Epithelial cell of esophagus (primary cell): ENCODE results near the gene OLFML1.
A peak's percentile ranks its signal among the peaks of the same experiment; 100 is the strongest.

ENCODE experiments used
- DNase-seq: peaks from one replicate; pipeline ENCODE4 v3.0.0; 2010; ENCODE audit warnings: low read depth
- H3K4me3 ChIP-seq: 2 replicates; pipeline ENCODE4 v1.5.1; 2011; ENCODE audit warnings: mild to moderate bottlenecking, low read length, control low read depth
- TF ChIP-seq, protein P1 (sequence below): IDR thresholded peaks from 2 replicates; pipeline ENCODE4 v1.5.1; 2011; ENCODE audit warnings: low read depth, mild to moderate bottlenecking, low read length, control low read depth, inconsistent platforms; ENCODE audit not compliant: insufficient read depth; ENCODE audit errors: missing control alignments

The OLFML1 gene

DNA sequence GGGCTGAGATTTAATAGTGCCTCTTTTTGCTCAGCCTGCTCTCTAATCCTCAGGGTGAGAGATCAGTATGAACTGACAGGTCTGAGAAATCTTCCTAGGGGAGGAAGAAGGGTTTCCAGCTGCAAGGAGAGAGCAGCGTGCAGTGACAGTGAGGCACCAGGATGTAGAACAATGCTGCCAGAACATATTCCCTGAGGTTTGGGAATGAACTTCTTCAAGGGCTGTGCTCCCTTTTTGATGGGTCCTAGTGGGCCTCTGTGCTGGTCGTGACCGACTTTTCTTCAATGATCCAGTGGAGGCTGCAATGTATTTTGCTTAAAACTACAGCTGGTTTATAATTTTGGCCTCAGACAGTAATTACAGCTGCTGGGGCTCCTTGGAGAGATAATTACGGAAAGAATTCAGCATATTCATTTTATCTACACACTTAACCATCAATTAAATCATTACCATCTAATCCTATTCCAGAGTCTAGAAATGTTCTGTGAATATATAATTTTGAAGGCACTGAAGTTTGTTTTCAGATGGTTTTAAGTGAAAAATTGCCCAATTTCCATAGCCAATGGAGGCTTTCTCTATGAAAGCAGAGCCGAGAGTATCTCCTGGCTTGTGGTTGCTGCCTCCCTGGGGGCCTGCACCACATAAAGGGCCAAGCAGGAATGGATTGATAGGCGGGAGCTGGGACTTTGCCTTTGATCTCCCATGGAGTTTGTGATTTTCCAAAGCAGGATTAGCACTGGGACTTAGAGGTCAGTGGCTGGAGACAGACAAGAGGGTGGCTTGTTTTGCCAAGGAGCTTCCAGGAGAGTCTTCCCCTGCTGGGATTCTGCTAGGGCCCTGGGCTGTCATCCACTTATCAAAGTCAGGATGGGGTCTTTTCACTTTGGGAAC is 41.0 kb upstream of the OLFML1 start:
- H3K4me3 ChIP-seq: no peak overlapping the region
- TF ChIP-seq, protein P1, sequence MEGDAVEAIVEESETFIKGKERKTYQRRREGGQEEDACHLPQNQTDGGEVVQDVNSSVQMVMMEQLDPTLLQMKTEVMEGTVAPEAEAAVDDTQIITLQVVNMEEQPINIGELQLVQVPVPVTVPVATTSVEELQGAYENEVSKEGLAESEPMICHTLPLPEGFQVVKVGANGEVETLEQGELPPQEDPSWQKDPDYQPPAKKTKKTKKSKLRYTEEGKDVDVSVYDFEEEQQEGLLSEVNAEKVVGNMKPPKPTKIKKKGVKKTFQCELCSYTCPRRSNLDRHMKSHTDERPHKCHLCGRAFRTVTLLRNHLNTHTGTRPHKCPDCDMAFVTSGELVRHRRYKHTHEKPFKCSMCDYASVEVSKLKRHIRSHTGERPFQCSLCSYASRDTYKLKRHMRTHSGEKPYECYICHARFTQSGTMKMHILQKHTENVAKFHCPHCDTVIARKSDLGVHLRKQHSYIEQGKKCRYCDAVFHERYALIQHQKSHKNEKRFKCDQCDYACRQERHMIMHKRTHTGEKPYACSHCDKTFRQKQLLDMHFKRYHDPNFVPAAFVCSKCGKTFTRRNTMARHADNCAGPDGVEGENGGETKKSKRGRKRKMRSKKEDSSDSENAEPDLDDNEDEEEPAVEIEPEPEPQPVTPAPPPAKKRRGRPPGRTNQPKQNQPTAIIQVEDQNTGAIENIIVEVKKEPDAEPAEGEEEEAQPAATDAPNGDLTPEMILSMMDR: no peak
- DNase-seq: no peak

DNA sequence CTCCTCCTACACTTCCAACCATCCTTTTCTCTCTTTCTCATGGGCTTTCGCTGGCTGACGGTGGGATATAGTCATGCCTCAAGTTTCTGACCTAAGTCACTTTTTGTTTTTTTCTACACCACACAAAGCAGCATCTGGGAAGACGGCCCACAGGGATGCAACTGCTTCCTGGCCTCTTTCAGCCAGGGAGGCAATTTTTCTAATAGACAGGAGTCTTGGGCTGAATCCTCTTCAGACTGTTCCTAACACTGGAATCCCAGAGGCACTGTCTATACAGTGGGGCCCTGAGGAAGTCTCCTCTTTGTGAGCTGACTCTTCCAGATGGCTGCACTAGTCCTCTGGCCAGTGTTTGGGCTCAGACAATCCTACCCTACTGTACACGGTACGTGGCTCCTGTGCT is 39.7 kb upstream of the OLFML1 start:
- DNase-seq: no peak
- H3K4me3 ChIP-seq: no peak overlapping the region
- TF ChIP-seq, protein P1: no peak

DNA sequence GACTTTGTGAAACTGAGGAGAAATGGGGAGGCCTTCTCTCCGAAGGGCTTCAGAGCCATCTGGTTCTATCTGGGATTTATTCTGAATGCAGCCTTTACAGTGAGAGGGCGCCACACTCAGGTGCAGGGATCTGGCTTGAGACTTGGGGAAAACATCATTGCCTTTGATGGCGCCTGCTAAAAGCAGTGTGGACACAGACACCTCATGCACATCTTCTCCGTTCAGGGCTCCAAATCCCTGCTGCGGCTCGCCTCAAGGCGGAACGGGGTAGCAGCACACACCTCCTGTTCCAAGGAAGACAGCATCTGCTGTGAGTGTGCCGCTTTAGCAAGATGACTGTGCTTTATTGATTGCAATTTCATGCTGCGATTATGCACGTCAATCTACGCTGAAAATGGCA is 37.1 kb upstream of the OLFML1 start:
- no peak for DNase-seq
- no peak overlapping the region for H3K4me3 ChIP-seq
- TF ChIP-seq, protein P1: no peak

DNA sequence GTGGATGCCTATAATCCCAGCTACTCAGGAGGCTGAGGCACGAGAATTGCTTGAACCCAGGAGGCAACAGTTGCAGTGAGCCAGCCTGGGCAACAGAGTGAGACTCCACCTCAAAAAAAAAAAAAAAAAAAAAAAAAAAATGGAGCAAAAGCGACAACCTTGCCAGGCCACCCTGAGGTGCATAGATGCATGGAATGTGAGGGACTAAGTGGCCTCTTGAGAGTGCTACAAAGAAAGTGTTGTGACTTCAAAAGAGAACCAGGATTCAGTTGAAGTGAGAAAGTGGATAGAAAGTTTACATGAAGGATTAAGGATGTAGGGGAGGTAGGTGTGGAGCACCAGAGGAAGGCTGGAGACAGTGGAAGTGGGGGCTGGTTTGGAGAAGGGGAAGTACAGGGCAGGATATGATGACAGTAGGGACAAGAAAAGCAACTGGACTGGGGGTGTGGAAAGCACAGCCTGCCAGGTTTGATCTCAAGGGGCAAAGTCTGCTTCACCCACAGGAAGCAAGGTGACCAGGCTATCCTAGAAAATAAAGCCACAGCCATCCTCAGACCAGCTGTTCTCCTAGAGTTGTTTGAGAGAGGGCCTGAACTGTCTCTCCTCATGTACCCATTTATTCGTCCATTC is 36.0 kb upstream of the OLFML1 start:
- H3K4me3 ChIP-seq: no peak overlapping the region
- DNase-seq: no peak
- TF ChIP-seq, protein P1: no peak

DNA sequence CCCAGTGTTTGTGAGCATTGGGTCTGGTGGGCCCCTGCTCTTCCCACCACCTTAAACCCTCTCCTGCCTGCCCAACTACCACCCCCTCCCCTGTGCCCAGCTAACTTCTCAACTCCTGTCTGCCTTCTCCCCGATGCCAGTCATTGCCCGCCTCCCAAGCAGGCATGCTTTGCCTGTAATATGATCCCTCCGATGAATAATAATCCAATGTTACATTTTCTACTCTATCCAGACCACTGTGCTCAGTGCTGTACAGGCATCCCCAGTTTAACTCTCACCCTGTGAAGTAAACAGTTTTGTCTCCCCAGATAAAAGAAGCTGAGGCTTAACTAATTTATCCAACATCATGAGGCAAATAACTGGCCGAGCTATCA is 35.5 kb upstream of the OLFML1 start:
- no peak overlapping the region for H3K4me3 ChIP-seq
- peak; percentile 24 for DNase-seq
- TF ChIP-seq, protein P1: no peak

DNA sequence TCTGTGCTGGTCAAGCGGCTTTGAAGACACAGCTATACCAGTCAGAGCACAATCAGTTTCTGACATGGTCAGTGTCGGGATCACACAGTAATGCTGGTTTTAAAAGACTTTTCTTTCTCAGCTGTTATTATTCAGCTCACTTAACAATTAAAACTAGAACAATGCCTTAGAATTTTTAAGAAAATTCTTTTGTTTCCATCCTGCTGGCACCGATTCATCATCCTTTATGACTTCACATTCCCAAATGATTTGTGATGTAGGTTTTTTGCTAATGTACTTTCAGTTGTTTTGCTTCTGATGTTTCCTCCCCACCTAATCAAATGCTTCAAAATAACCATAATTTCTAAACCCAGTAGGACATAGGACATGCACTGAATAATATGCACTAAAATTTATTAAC is 34.5 kb upstream of the OLFML1 start:
- TF ChIP-seq, protein P1: no peak
- H3K4me3 ChIP-seq: no peak overlapping the region
- DNase-seq: no peak
